IMR-90 (cell line): ENCODE measurements around the gene CYP8B1. TPM values are rescaled to one million over a fixed set of nuclear protein-coding genes. Genes with fewer than 3 reads are reported as not detected.

Source experiments
- ATAC-seq: fragments of 200-7000 bp; cut with Tn5 transposase; 2 replicates; pipeline ENCODE4 v1.9.1; 2020; ENCODE audit warnings: low read depth, mild to moderate bottlenecking, moderate library complexity
- BruUV-seq: library from RNA; stranded (reverse); fragments of 400-500 nt; replicated peaks from 2 replicates; lab custom pipeline; 2021; lab: Mats Ljungman, UMichigan
- CTCF ChIA-PET: fragments of 300-600 bp; formaldehyde crosslinking; extraction: SDS; loops from one replicate; lab custom pipeline; 2021; ENCODE audit warnings: antibody characterized with exemption; lab: Yijun Ruan, JAX
- POLR2A ChIA-PET: fragments of 300-600 bp; sonication (Branson Sonifier 250); formaldehyde crosslinking; loops from one replicate; lab custom pipeline; 2022; ENCODE audit warnings: antibody characterized with exemption; ENCODE audit not compliant: unreplicated experiment; lab: Charles Lee
- DNase-seq: peaks from one replicate; pipeline ENCODE4 v3.0.0; 2013
- H2AFZ ChIP-seq: replicated peaks from 2 replicates; pipeline ENCODE3; 2013; ENCODE audit warnings: low read length, mild to moderate bottlenecking; ENCODE audit not compliant: poor library complexity
- H2AK5ac ChIP-seq: 2 replicates; pipeline ENCODE4 v1.6.1; 2013; ENCODE audit warnings: low read depth, low read length, inconsistent platforms
- H2AK9ac ChIP-seq: replicated peaks from 2 replicates; pipeline ENCODE3; 2013; ENCODE audit warnings: mild to moderate bottlenecking, low read depth, low read length, moderate library complexity; ENCODE audit not compliant: poor library complexity
- H2BK120ac ChIP-seq: 2 replicates; pipeline ENCODE4 v1.6.1; 2013; ENCODE audit warnings: low read depth, low read length, inconsistent platforms
- H2BK15ac ChIP-seq: 3 replicates; pipeline ENCODE4 v1.6.1; 2013; ENCODE audit warnings: low read depth, low read length, inconsistent platforms
- H2BK20ac ChIP-seq: 2 replicates; pipeline ENCODE4 v1.6.1; 2013; ENCODE audit warnings: low read depth, mild to moderate bottlenecking, inconsistent platforms, low read length, moderate library complexity
- H2BK5ac ChIP-seq: 2 replicates; pipeline ENCODE4 v1.6.1; 2013; ENCODE audit warnings: mild to moderate bottlenecking, low read depth, low read length, inconsistent platforms; ENCODE audit not compliant: poor library complexity, severe bottlenecking
- H3K14ac ChIP-seq: replicated peaks from 2 replicates; pipeline ENCODE4 v1.6.1; 2013; ENCODE audit warnings: low read depth, low read length, inconsistent platforms
- H3K18ac ChIP-seq: 2 replicates; pipeline ENCODE4 v1.6.1; 2013; ENCODE audit warnings: low read depth, low read length, control low read depth
- H3K23ac ChIP-seq: 2 replicates; pipeline ENCODE4 v1.6.1; 2013; ENCODE audit warnings: low read depth, low read length, inconsistent platforms
- H3K27ac ChIP-seq: 2 replicates; pipeline ENCODE4 v1.5.1; 2013; ENCODE audit warnings: mild to moderate bottlenecking, control low read depth, low read length; ENCODE audit not compliant: insufficient read depth
- H3K27me3 ChIP-seq: 2 replicates; pipeline ENCODE4 v1.6.1; 2013; ENCODE audit warnings: low read length; ENCODE audit not compliant: control insufficient read depth, insufficient read depth
- H3K36me3 ChIP-seq: 2 replicates; pipeline ENCODE4 v1.6.1; 2013; ENCODE audit warnings: low read length, mixed read lengths; ENCODE audit not compliant: control insufficient read depth, insufficient read depth
- H3K4ac ChIP-seq: 2 replicates; pipeline ENCODE4 v1.6.1; 2013; ENCODE audit warnings: low read depth, low read length, inconsistent platforms
- H3K4me1 ChIP-seq: 2 replicates; pipeline ENCODE4 v1.6.1; 2013; ENCODE audit warnings: low read length, mixed read lengths; ENCODE audit not compliant: control insufficient read depth, insufficient read depth
- H3K4me2 ChIP-seq: 2 replicates; pipeline ENCODE4 v1.6.1; 2013; ENCODE audit warnings: low read depth, mild to moderate bottlenecking, control low read depth, low read length, moderate library complexity
- H3K4me3 ChIP-seq: 2 replicates; pipeline ENCODE4 v1.5.1; 2013; ENCODE audit warnings: low read depth, mild to moderate bottlenecking, control low read depth, low read length, moderate library complexity; ENCODE audit not compliant: insufficient read depth
- H3K56ac ChIP-seq: 2 replicates; pipeline ENCODE4 v1.6.1; 2013; ENCODE audit warnings: low read length, inconsistent platforms; ENCODE audit not compliant: insufficient read depth; ENCODE audit errors: extremely low read depth
- H3K79me1 ChIP-seq, 2 experiments: 2 replicates each; pipeline ENCODE4 v1.6.1; 2013; ENCODE audit warnings: low read length in 2 of 2, inconsistent platforms in 1 of 2, low read depth in 1 of 2
- H3K9ac ChIP-seq: 2 replicates; pipeline ENCODE4 v1.6.1; 2013; ENCODE audit warnings: low read depth, low read length, control low read depth
- H3K9me1 ChIP-seq: 2 replicates; pipeline ENCODE4 v1.6.1; 2013; ENCODE audit warnings: low read length, inconsistent platforms; ENCODE audit not compliant: insufficient read depth
- H3K9me3 ChIP-seq: 2 replicates; pipeline ENCODE4 v1.6.1; 2013; ENCODE audit warnings: low read length; ENCODE audit not compliant: control insufficient read depth, insufficient read depth
- H4K20me1 ChIP-seq: 2 replicates; pipeline ENCODE4 v1.6.1; 2013; ENCODE audit warnings: low read length, inconsistent platforms; ENCODE audit not compliant: insufficient read depth
- H4K5ac ChIP-seq: 2 replicates; pipeline ENCODE4 v1.6.1; 2013; ENCODE audit warnings: mild to moderate bottlenecking, low read depth, low read length, control low read depth
- H4K8ac ChIP-seq, 2 experiments: 2 replicates each; pipeline ENCODE4 v1.6.1; 2013; ENCODE audit warnings: low read depth in 2 of 2, low read length in 2 of 2, control low read depth in 1 of 2, inconsistent platforms in 1 of 2
- H4K91ac ChIP-seq: 2 replicates; pipeline ENCODE4 v1.6.1; 2013; ENCODE audit warnings: low read depth, low read length, inconsistent platforms; ENCODE audit not compliant: insufficient read depth
- CEBPB ChIP-seq: IDR thresholded peaks from 2 replicates; pipeline ENCODE4 v1.6.1; 2012; ENCODE audit warnings: low read depth, low read length, improper control_type of control experiment
- CHD1 ChIP-seq: IDR thresholded peaks from 2 replicates; pipeline ENCODE4 v1.6.1; 2012; ENCODE audit warnings: low read depth, low read length, improper control_type of control experiment
- CTCF ChIP-seq: conservative IDR thresholded peaks from 2 replicates; pipeline ENCODE4 v1.5.1; 2012; ENCODE audit warnings: mild to moderate bottlenecking, low read depth, low read length, improper control_type of control experiment
- NFE2L2 ChIP-seq: fragments of 150-350 bp; IDR thresholded peaks from 2 replicates; pipeline ENCODE4 v1.6.1; 2016; ENCODE audit warnings: low read depth, mild to moderate bottlenecking, low read length
- RFX5 ChIP-seq: IDR thresholded peaks from 2 replicates; pipeline ENCODE4 v1.8.0; 2012; ENCODE audit warnings: low read depth, mild to moderate bottlenecking, low read length, moderate library complexity
- SMC3 ChIP-seq: fragments of 150-350 bp; IDR thresholded peaks from 2 replicates; pipeline ENCODE4 v1.6.1; 2016; ENCODE audit warnings: low read depth, mild to moderate bottlenecking, antibody characterized with exemption, low read length, moderate library complexity
- WGBS, 2 experiments: methylation state at CpG; one replicate each; pipeline versions ENCODE4 v1.1.5 to v1.1.7; 2013; ENCODE audit warnings: missing lambda C conversion rate in 2 of 2; ENCODE audit not compliant: insufficient read length in 1 of 2; ENCODE audit errors: extremely low coverage in 2 of 2; 5-methylcytosine and 5-hydroxymethylcytosine counted together
- dilution Hi-C: fragments of 300-500 bp; cut with HindIII; formaldehyde crosslinking; loops from one replicate; pipeline ENCODE4 v1.14.3; 2018; ENCODE audit warnings: low sequenced_read_pairs; ENCODE audit not compliant: unreplicated experiment
- in situ Hi-C: fragments of 300-500 bp; cut with MboI; formaldehyde crosslinking; loops from 3 replicates; pipeline ENCODE4 v1.14.3; 2019; ENCODE audit warnings: low sequenced_read_pairs, inconsistent platforms, mixed read lengths
- intact Hi-C: fragments of 100-400 bp; cut with micrococcal nuclease; formaldehyde crosslinking; loops from 2 replicates; pipeline ENCODE4 v1.10.0; 2022
- polyA plus RNA-seq, 3 experiments: library from polyadenylated mRNA; depleted of rRNA; stranded (reverse); fragments of >200 nt; gene quantifications; 2 replicates each; pipeline ENCODE4 v1.2.3, GENCODE V29; 2012; ENCODE audit warnings: low replicate concordance in 1 of 3
- total RNA-seq: library from RNA; depleted of rRNA; stranded (reverse); fragments of >200 nt; gene quantifications from 2 replicates; pipeline ENCODE4 v1.2.3, GENCODE V29; 2012

CYP8B1 gene
- total and polyA plus RNA-seq, 2 of the 4 experiments (the other 2 are of a cell fraction), result not detected

GRCh38 chr3:42831321-42831713 is 44.4 kb downstream of the CYP8B1 start:
- Histone ChIP-seq H2BK5ac (no peak overlapping the region), H3K14ac (no peak overlapping the region), H3K18ac (no peak overlapping the region), H3K56ac (no peak overlapping the region), H3K4me1 (no peaks in the 10 kb centered on the region), H3K4ac (no peak overlapping the region), H3K9me1 (no peaks in the 10 kb centered on the region), H3K9me3 (no peaks in the 10 kb centered on the region), H3K9ac (no peak overlapping the region), H4K5ac (no peak overlapping the region), H3K4me3 (no peak overlapping the region), H2BK120ac (no peak overlapping the region), H2AK9ac (no peak overlapping the region), H3K27me3 (peaks cover 20% of the 10 kb centered on the region), H4K91ac (no peak overlapping the region), H3K36me3 (no peaks in the 10 kb centered on the region), H3K79me1 (no peaks in the 10 kb centered on the region), H2BK20ac (no peak overlapping the region), H4K8ac (no peak overlapping the region), H3K4me2 (no peak overlapping the region), H2AFZ (no peak overlapping the region), H3K23ac (no peak overlapping the region), H4K20me1 (no peaks in the 10 kb centered on the region), H2BK15ac (no peak overlapping the region), H3K27ac (no peak overlapping the region), H2AK5ac (no peak overlapping the region)
- in situ Hi-C loops, result no loop called here
- TF ChIP-seq CHD1, result no peak
- TF ChIP-seq RFX5, result no peak
- no peak for TF ChIP-seq NFE2L2
- no peak for TF ChIP-seq CEBPB
- peak; percentile 63 for TF ChIP-seq CTCF
- TF ChIP-seq SMC3, result peak; percentile 18; the same call in 1 of the 2 replicates
- DNase-seq (peak; percentile 25), ATAC-seq (peak; percentile 56)
- POLR2A ChIA-PET, result no interaction called here
- dilution Hi-C loops, result no loop called here
- BruUV-seq, result no TSS peak
- intact Hi-C loops, result loop anchor here (2.0 kb wide), 1 partner anchor 51 kb away; no protein-coding TSS in a partner anchor
- WGBS, 2 experiments, result 5% methylated on average over 2 of the region's 3 CpGs; no CpG with 5 or more reads in 1 of the 2 experiments
- CTCF ChIA-PET, result interaction anchor here (0.7 to 1.4 kb wide), 6 partner anchors 8 to 51 kb away, joined by 3 to 4 read pairs (median 3); no protein-coding TSS in a partner anchor
